ENCODE results near the gene RAP1GAP. TPM values are rescaled to one million over a fixed set of nuclear protein-coding genes. Genes with fewer than 3 reads are reported as not detected.

RAP1GAP gene
- total and polyA plus RNA-seq, 2 experiments from 2014 or later = 0.41 to 0.97 TPM

GRCh38 chr1:21579791-21580190, 89.4 kb downstream of the RAP1GAP start:
- H3K27me3 ChIP-seq (replicated peaks; ENCODE audit: insufficient read depth) = 0 out of 2 replicates have a peak, but pooled peaks cover 5% of the 10 kb centered on the region
- H3K27ac ChIP-seq = no peak overlapping the region
- DNase-seq = no peak
- in situ Hi-C loops (cut with MboI) = no loop called here
- H3K4me1 ChIP-seq (ENCODE audit: insufficient read depth) = no peaks in the 10 kb centered on the region
- WGBS, 2 experiments (ENCODE audit: low coverage in 1 of 2, low lambda C conversion rate in 2 of 2, missing lambda C conversion rate in 2 of 2) = 55 to 57% methylated on average over 3 of the region's 3 CpGs
- TF ChIP-seq EZH2phosphoT487 (IDR thresholded peaks at IDR 0.05; ENCODE audit: insufficient read depth, low read depth) (no peak), EZH2 (IDR thresholded peaks at IDR 0.05; ENCODE audit: insufficient read depth, poor library complexity, severe bottlenecking) (no peak)
- H3K9ac ChIP-seq = no peak overlapping the region
- no peaks in the 10 kb centered on the region for H4K20me1 ChIP-seq (ENCODE audit: insufficient read depth)
- no peaks in the 10 kb centered on the region for H3K9me2 ChIP-seq (ENCODE audit: insufficient read depth)
- H2AFZ ChIP-seq = no peak overlapping the region
- H3F3A ChIP-seq (ENCODE audit: insufficient read depth) = no peaks in the 10 kb centered on the region
- H3K4me3 ChIP-seq = no peak overlapping the region
- no peaks in the 10 kb centered on the region for H3K36me3 ChIP-seq (ENCODE audit: low read depth)
- H3K79me2 ChIP-seq (ENCODE audit: insufficient read depth) = no peaks in the 10 kb centered on the region
- H3K4me2 ChIP-seq (ENCODE audit: unreplicated experiment) = no peak overlapping the region
- H3K9me3 ChIP-seq (ENCODE audit: low read depth) = no peaks in the 10 kb centered on the region

DNA sequence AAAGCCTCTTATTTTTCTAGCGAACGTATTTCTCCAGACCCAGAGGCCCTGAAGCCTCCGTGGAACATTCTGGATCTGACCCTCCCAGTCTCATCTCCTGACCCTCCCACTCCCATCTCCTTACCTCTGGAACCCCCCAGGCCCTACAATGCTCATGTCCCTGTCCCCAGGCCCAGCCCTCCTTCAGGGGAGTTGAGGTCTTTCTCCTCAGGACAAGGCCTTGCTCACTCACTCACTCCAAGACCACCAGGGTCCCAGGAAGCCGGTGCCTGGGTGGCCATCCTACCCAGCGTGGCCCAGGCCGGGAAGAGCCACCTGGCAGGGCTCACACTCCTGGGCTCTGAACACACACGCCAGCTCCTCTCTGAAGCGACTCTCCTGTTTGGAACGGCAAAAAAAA, 91.2 kb downstream of the RAP1GAP start:
- 74 to 76% methylated on average over 9 of the region's 9 CpGs for WGBS, 2 experiments (ENCODE audit: low coverage in 1 of 2, low lambda C conversion rate in 2 of 2, missing lambda C conversion rate in 2 of 2)

DNA sequence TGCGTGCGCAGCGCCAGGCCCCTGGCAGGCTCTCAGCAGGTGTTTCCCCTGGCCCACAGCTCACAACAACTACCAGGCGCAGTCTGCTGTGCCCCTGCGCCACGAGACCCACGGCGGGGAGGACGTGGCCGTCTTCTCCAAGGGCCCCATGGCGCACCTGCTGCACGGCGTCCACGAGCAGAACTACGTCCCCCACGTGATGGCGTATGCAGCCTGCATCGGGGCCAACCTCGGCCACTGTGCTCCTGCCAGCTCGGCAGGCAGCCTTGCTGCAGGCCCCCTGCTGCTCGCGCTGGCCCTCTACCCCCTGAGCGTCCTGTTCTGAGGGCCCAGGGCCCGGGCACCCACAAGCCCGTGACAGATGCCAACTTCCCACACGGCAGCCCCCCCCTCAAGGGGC, 91.8 kb downstream of the RAP1GAP start:
- TF ChIP-seq EZH2phosphoT487 (IDR thresholded peaks at IDR 0.05; ENCODE audit: insufficient read depth, low read depth) (no peak), EZH2 (IDR thresholded peaks at IDR 0.05; ENCODE audit: insufficient read depth, poor library complexity, severe bottlenecking) (no peak)
- Histone ChIP-seq H3K27ac (no peak overlapping the region), H3K4me1 (ENCODE audit: insufficient read depth) (0 out of 2 replicates have a peak, but pooled peaks cover 4% of the 10 kb centered on the region), H3F3A (ENCODE audit: insufficient read depth) (no peaks in the 10 kb centered on the region), H3K4me3 (no peak overlapping the region), H3K9me2 (ENCODE audit: insufficient read depth) (no peaks in the 10 kb centered on the region), H3K9ac (no peak overlapping the region), H3K79me2 (ENCODE audit: insufficient read depth) (no peaks in the 10 kb centered on the region), H3K9me3 (ENCODE audit: low read depth) (no peaks in the 10 kb centered on the region), H4K20me1 (ENCODE audit: insufficient read depth) (no peaks in the 10 kb centered on the region), H3K36me3 (ENCODE audit: low read depth) (no peaks in the 10 kb centered on the region), H2AFZ (no peak overlapping the region), H3K4me2 (ENCODE audit: unreplicated experiment) (no peak overlapping the region), H3K27me3 (replicated peaks; ENCODE audit: insufficient read depth) (no peaks in the 10 kb centered on the region)
- WGBS, 2 experiments (ENCODE audit: low coverage in 1 of 2, low lambda C conversion rate in 2 of 2, missing lambda C conversion rate in 2 of 2) = 85 to 88% methylated on average over 24 to 26 of the region's 26 CpGs
- DNase-seq = no peak
- in situ Hi-C loops (cut with MboI) = no loop called here

More for the DNA sequence above, 91.2 kb downstream of the RAP1GAP start:
- Histone ChIP-seq H3F3A (ENCODE audit: insufficient read depth) (no peaks in the 10 kb centered on the region), H3K9ac (no peak overlapping the region), H3K79me2 (ENCODE audit: insufficient read depth) (no peaks in the 10 kb centered on the region), H3K36me3 (ENCODE audit: low read depth) (no peaks in the 10 kb centered on the region), H4K20me1 (ENCODE audit: insufficient read depth) (no peaks in the 10 kb centered on the region), H3K9me2 (ENCODE audit: insufficient read depth) (no peaks in the 10 kb centered on the region), H3K4me1 (ENCODE audit: insufficient read depth) (0 out of 2 replicates have a peak, but pooled peaks cover 4% of the 10 kb centered on the region), H3K27me3 (replicated peaks; ENCODE audit: insufficient read depth) (0 out of 2 replicates have a peak, but pooled peaks cover 3% of the 10 kb centered on the region), H3K4me3 (no peak overlapping the region), H2AFZ (no peak overlapping the region), H3K4me2 (ENCODE audit: unreplicated experiment) (no peak overlapping the region), H3K27ac (no peak overlapping the region), H3K9me3 (ENCODE audit: low read depth) (no peaks in the 10 kb centered on the region)
- TF ChIP-seq EZH2 (IDR thresholded peaks at IDR 0.05; ENCODE audit: insufficient read depth, poor library complexity, severe bottlenecking) = no peak
- no peak for TF ChIP-seq EZH2phosphoT487 (IDR thresholded peaks at IDR 0.05; ENCODE audit: insufficient read depth, low read depth)
- no peak for DNase-seq
- in situ Hi-C loops (cut with MboI) = no loop called here

DNA sequence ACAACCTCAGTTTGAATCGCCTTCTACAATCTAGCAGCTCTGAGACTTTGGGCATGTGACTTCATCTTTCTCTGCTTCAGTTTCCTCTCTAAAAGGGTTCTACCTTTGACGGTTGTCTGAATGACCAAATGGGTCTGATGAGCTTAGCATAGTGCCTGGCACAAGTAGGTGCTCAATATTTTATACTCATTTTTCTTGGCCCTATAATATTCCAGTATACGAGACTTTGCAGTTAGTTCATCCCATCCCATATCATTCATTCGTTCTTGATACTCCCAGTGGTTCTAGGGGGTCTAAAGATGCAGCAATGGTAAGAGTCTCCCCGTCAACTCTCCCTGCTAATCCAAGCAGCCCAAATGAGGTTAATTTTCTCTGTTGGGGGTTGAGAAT, 92.4 kb downstream of the RAP1GAP start:
- TF ChIP-seq EZH2 (IDR thresholded peaks at IDR 0.05; ENCODE audit: insufficient read depth, poor library complexity, severe bottlenecking) = no peak
- TF ChIP-seq EZH2phosphoT487 (IDR thresholded peaks at IDR 0.05; ENCODE audit: insufficient read depth, low read depth) = no peak
- Histone ChIP-seq H3K4me1 (ENCODE audit: insufficient read depth) (0 out of 2 replicates have a peak, but pooled peaks cover 4% of the 10 kb centered on the region), H3K4me2 (ENCODE audit: unreplicated experiment) (no peak overlapping the region), H3K9me2 (ENCODE audit: insufficient read depth) (no peaks in the 10 kb centered on the region), H3K4me3 (no peak overlapping the region), H3F3A (ENCODE audit: insufficient read depth) (no peaks in the 10 kb centered on the region), H3K9me3 (ENCODE audit: low read depth) (no peaks in the 10 kb centered on the region), H3K9ac (no peak overlapping the region), H3K27ac (no peak overlapping the region), H3K36me3 (ENCODE audit: low read depth) (no peaks in the 10 kb centered on the region), H3K79me2 (ENCODE audit: insufficient read depth) (no peaks in the 10 kb centered on the region), H4K20me1 (ENCODE audit: insufficient read depth) (no peaks in the 10 kb centered on the region), H3K27me3 (replicated peaks; ENCODE audit: insufficient read depth) (no peaks in the 10 kb centered on the region), H2AFZ (no peak overlapping the region)
- no peak for DNase-seq
- 76 to 79% methylated on average over 5 of the region's 5 CpGs for WGBS, 2 experiments (ENCODE audit: low coverage in 1 of 2, low lambda C conversion rate in 2 of 2, missing lambda C conversion rate in 2 of 2)
- in situ Hi-C loops (cut with MboI) = no loop called here
